GM18951 (cell line): ENCODE measurements around the gene CDK5R2.

Experiments
- POLR2A ChIP-seq: IDR thresholded peaks from 4 replicates; pipeline ENCODE4 v1.6.1; 2011; ENCODE audit warnings: mild to moderate bottlenecking; ENCODE audit not compliant: insufficient read length, insufficient read depth; ENCODE audit errors: extremely low read depth
- in situ Hi-C: fragments of 300-500 bp; cut with MboI; formaldehyde crosslinking; loops from one replicate; pipeline ENCODE4 v1.12.0; 2022; ENCODE audit warnings: low sequenced_read_pairs, mixed read lengths, inconsistent platforms; ENCODE audit not compliant: unreplicated experiment

Gene CDK5R2

GRCh38 chr2:218988164-218988563 is 28.7 kb downstream of the CDK5R2 start:
- in situ Hi-C loops = no loop called here
- no peak for TF ChIP-seq POLR2A

GRCh38 chr2:218988650-218989049 is 29.2 kb downstream of the CDK5R2 start:
- no peak for TF ChIP-seq POLR2A
- in situ Hi-C loops = no loop called here

GRCh38 chr2:218990052-218990451 is 30.6 kb downstream of the CDK5R2 start:
- no peak for TF ChIP-seq POLR2A
- in situ Hi-C loops = no loop called here

- no peak for TF ChIP-seq POLR2A
- in situ Hi-C loops = no loop called here
These were observed 31.1 kb downstream of the CDK5R2 start for GRCh38 chr2:218990612-218991011.

- in situ Hi-C loops = no loop called here
- no peak for TF ChIP-seq POLR2A
These were observed 32.3 kb downstream of the CDK5R2 start for GRCh38 chr2:218991674-218992168.

GRCh38 chr2:218992196-218992595 is 32.7 kb downstream of the CDK5R2 start:
- TF ChIP-seq POLR2A = no peak
- in situ Hi-C loops = no loop called here

- in situ Hi-C loops = no loop called here
- TF ChIP-seq POLR2A = no peak
These were observed 33.4 kb downstream of the CDK5R2 start for GRCh38 chr2:218992703-218993344.

- in situ Hi-C loops = no loop called here
- no peak for TF ChIP-seq POLR2A
These were observed 34.2 kb downstream of the CDK5R2 start, which contains the start of gene CRYBA2 for GRCh38 chr2:218993345-218994315. TSS of gene CRYBA2 (minus strand) at chr2:218993422. CDS start at chr2:218993176, 246 bp downstream.

GRCh38 chr2:218995561-218995960 is 36.1 kb downstream of the CDK5R2 start:
- in situ Hi-C loops = no loop called here
- no peak for TF ChIP-seq POLR2A

GRCh38 chr2:218995972-218996711 is 36.7 kb downstream of the CDK5R2 start:
- in situ Hi-C loops = no loop called here
- no peak for TF ChIP-seq POLR2A

- in situ Hi-C loops = no loop called here
- no peak for TF ChIP-seq POLR2A
These were observed 37.5 kb downstream of the CDK5R2 start for GRCh38 chr2:218996937-218997336.

GRCh38 chr2:218997731-218998130 is 38.3 kb downstream of the CDK5R2 start:
- in situ Hi-C loops = no loop called here
- TF ChIP-seq POLR2A = no peak
